ENCODE measurements around the gene GLI2. TPM values are rescaled to one million over a fixed set of nuclear protein-coding genes. Genes with fewer than 3 reads are reported as not detected.

Gene GLI2
- polyA plus RNA-seq, 1 experiment = 5.2 TPM

DNA sequence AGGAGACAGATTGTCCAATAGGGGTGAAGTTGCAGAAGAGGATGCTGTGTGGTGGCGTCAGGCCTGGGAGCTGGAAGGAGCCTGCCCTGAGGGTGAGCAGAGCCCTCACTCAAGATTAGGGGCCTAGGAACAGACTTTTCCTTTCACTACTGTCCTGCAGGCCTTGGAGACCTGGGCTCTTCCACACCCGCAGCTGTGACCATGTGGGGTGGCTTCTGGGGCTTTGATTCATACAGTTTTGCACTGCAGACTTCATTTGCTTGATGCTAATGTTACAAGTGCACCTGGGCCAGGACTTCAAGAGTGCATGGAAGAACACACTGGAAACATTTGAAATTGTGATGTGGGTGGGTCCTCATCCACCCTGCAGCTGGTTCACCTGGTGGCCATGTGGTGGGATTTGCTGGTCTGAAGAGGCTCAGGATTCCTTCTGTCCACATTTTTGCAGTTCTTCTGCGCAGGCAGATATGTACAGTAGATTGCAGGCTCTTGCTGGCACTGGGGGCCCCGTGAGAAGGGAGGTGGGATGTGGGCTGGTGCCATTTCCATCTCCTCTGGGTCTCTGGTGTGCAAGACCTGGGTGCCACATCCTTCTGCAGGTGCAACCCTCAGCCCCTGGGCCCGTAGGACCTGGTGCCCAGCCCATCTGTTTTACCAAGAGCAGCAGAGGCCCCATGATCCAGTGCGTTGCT is 9.9 kb downstream of the GLI2 start:
- H3K4me3 ChIP-seq (ENCODE audit: low read depth, low read length) = no peak overlapping the region
- ChIA-PET POLR2A (interaction anchor here (0.9 kb wide), 1 partner anchor 8 kb away, joined by 3 read pairs; no protein-coding TSS in a partner anchor), CTCF (no interaction called here)
- no peaks in the 10 kb centered on the region for H3K27me3 ChIP-seq (ENCODE audit: control insufficient read depth, insufficient read depth, low read length)
- no peak for DNase-seq (ENCODE audit: low read depth, low spot score)
- no peaks in the 10 kb centered on the region for H3K9me3 ChIP-seq (ENCODE audit: control insufficient read depth, insufficient read depth, low read length)
- H3K27ac ChIP-seq (ENCODE audit: low read depth, low read length) = no peak overlapping the region
- no peak for TF ChIP-seq CTCF (IDR thresholded peaks at IDR 0.05; ENCODE audit: low read depth, low read length)

GRCh38 chr2:120746144-120746543 is 10.5 kb downstream of the GLI2 start:
- no peak overlapping the region for H3K4me3 ChIP-seq (ENCODE audit: low read depth, low read length)
- H3K27ac ChIP-seq (ENCODE audit: low read depth, low read length) = no peak overlapping the region
- H3K9me3 ChIP-seq (ENCODE audit: control insufficient read depth, insufficient read depth, low read length) = no peaks in the 10 kb centered on the region
- ChIA-PET CTCF (no interaction called here), POLR2A (interaction anchor here (0.9 kb wide), 1 partner anchor 9 kb away, joined by 3 read pairs; no protein-coding TSS in a partner anchor)
- DNase-seq (ENCODE audit: low read depth, low spot score) = no peak
- TF ChIP-seq CTCF (IDR thresholded peaks at IDR 0.05; ENCODE audit: low read depth, low read length) = no peak
- no peaks in the 10 kb centered on the region for H3K27me3 ChIP-seq (ENCODE audit: control insufficient read depth, insufficient read depth, low read length)

GRCh38 chr2:120747281-120747680 is 11.6 kb downstream of the GLI2 start:
- POLR2A ChIA-PET = no interaction called here
- CTCF ChIA-PET = interaction anchor here (3.6 kb wide), 1 partner anchor 12 kb away, joined by 12 read pairs; the partner anchor contains the start of gene GLI2

GRCh38 chr2:120747706-120748105 is 12.0 kb downstream of the GLI2 start:
- POLR2A ChIA-PET = no interaction called here
- Histone ChIP-seq H3K27ac (ENCODE audit: low read depth, low read length) (no peak overlapping the region), H3K4me3 (ENCODE audit: low read depth, low read length) (no peak overlapping the region), H3K9me3 (ENCODE audit: control insufficient read depth, insufficient read depth, low read length) (no peaks in the 10 kb centered on the region), H3K27me3 (ENCODE audit: control insufficient read depth, insufficient read depth, low read length) (no peaks in the 10 kb centered on the region)
- CTCF ChIA-PET = interaction anchor here (3.6 kb wide), 1 partner anchor 12 kb away, joined by 12 read pairs; the partner anchor contains the start of gene GLI2
- no peak for TF ChIP-seq CTCF (IDR thresholded peaks at IDR 0.05; ENCODE audit: low read depth, low read length)
- no peak for DNase-seq (ENCODE audit: low read depth, low spot score)

More at GRCh38 chr2:120747281-120747680, 11.6 kb downstream of the GLI2 start:
- Histone ChIP-seq H3K27me3 (ENCODE audit: control insufficient read depth, insufficient read depth, low read length) (no peaks in the 10 kb centered on the region), H3K27ac (ENCODE audit: low read depth, low read length) (no peak overlapping the region), H3K9me3 (ENCODE audit: control insufficient read depth, insufficient read depth, low read length) (no peaks in the 10 kb centered on the region), H3K4me3 (ENCODE audit: low read depth, low read length) (no peak overlapping the region)
- DNase-seq (ENCODE audit: low read depth, low spot score) = no peak
- no peak for TF ChIP-seq CTCF (IDR thresholded peaks at IDR 0.05; ENCODE audit: low read depth, low read length)

- H3K27ac ChIP-seq (ENCODE audit: low read depth, low read length) = no peak overlapping the region
- ChIA-PET CTCF (interaction anchor here (3.6 kb wide), 1 partner anchor 13 kb away, joined by 12 read pairs; the partner anchor contains the start of gene GLI2), POLR2A (no interaction called here)
- no peaks in the 10 kb centered on the region for H3K9me3 ChIP-seq (ENCODE audit: control insufficient read depth, insufficient read depth, low read length)
- TF ChIP-seq CTCF (IDR thresholded peaks at IDR 0.05; ENCODE audit: low read depth, low read length) = no peak
- no peaks in the 10 kb centered on the region for H3K27me3 ChIP-seq (ENCODE audit: control insufficient read depth, insufficient read depth, low read length)
- DNase-seq (ENCODE audit: low read depth, low spot score) = no peak
- no peak overlapping the region for H3K4me3 ChIP-seq (ENCODE audit: low read depth, low read length)
Observed at GRCh38 chr2:120748310-120748709, 12.6 kb downstream of the GLI2 start.

All from AG04450 (cell line).